HG03108 (cell line): ENCODE data around the gene A4GNT.
A peak's percentile ranks its signal among the peaks of the same experiment; 100 is the strongest.
"Not testable (repeated sequence)": the region's sequence is repeated elsewhere in the genome, so short reads cannot be mapped to it uniquely, and the experiment has no call there.

Source experiments
- ATAC-seq: cut with Tn5 transposase; IDR thresholded peaks from one replicate; pipeline ENCODE4 v1.9.1; 2021; ENCODE audit warnings: moderate library complexity; ENCODE audit not compliant: unreplicated experiment

A4GNT gene

DNA sequence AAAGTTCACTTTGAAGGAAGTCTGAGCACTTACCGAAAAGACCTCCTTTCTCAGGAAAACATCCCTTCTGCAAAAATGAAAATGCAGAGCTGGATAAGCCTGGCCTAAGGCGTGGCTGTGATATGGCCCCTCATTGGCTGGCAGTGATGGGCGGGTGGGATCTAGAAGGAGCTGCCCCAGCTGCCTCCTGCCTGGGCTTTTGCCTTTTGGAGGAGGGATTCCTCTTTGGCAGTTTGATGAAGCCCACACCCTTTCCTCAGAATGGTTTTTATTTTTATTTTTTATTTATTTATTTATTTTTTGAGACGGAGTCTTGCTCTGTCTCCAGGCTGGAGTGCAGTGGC lies 12.8 kb downstream of the A4GNT start:
- ATAC-seq, result no peak

- ATAC-seq, result peak; percentile 47
Observed at GRCh38 chr3:138118612-138119422, 13.4 kb downstream of the A4GNT start.

DNA sequence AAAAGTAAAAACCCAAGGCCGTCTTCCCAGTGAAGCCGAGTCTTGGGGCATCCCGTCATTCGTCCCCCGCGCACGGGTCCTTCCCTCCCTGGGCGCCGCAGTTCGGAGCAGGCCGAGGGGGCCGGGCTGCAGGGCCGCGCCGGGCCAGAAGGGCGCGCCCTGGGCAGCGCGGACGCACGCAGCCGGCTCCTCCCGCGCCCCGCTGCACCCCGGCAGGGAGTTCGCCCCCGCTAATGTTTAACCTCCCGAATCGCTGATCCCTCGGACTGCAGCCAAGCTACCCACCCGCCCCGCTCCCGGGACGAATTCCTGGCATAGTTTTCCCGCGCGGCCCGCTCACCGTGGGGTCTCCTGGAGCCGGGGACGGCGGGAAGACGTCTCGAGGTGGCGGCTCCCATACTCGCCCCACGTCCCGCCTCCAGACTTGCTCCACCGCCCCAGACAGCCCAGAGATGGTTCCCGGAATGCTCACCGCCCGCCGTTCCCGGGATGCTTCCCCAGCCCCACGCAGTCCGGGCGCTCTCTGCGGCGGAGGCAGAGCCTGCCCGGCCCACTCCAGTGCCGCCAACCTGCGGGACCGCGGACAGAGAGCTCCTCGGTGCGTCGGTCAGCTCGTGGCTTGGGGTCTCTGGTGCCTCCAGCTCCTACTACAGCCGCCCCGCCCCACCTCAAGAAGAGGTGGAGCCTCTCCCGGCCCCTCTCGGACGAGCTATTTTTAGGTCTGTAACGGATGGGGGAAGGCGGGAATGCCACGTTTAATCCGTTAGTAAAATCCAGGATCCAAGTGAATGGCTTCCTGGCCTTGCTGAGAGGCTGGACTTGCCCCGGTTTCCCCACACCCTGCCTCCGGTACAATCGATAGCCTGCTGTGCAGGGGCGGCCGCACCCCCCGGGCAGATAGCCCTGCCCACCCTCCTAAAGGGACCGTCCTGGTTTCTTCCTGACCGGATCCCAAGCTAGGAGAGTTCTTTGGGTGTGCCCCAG lies 16.9 kb downstream of the A4GNT start, which contains the start of gene DZIP1L:
DZIP1L (minus strand) TSS at position 621 of the 984 bp plus-strand sequence. CDS start 11,637 bp downstream, outside the sequence.
- ATAC-seq, result peak; percentile 89

DNA sequence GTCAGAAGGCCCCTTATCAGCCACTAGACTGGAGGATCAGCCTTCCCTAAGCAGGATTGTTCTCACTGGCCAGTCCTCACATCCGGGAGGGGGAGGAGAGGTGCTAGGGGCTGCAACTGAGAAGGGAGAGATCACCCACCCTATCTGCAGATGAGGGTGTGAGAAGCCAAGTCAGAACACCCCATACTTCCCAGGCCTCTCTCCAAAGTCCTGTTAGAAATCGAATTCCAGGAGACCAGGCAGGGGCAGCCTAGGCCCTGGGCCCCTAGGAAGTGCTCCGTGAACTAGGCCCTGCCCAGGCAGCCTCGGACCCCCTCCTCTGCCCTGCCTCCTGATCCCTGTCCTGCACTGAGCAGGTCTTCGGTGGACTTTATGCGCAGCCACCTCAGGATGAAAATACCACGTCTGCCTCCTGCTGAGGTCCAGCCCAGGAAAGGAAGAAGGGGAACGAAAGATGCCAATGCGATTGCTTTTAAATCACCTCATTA lies 17.7 kb downstream of the A4GNT start:
- no peak for ATAC-seq

- ATAC-seq, result no peak
Observed at GRCh38 chr3:138113326-138113725, 18.9 kb downstream of the A4GNT start.

- ATAC-seq, result no peak
Observed at GRCh38 chr3:138112362-138112761, 19.8 kb downstream of the A4GNT start.

DNA sequence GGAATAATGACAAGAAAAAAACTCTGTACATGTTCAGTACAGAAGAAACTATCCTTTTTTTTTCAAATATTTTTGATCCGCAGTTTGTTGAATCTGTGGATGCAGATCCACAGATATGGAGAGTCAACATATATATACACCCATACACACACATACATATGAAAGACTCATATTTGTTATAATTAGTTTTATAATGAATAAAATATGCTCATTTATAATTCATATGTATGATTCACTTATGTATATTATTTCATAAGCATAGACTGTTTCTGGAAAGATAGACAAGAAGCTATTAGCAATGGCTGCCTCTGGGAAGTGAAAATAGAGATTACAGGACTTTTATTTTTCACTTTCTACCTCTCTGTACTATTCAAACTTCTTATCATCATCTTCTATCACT lies 26.6 kb downstream of the A4GNT start:
- no peak for ATAC-seq

- no peak for ATAC-seq
Observed at GRCh38 chr3:138103466-138103865, 28.7 kb downstream of the A4GNT start.

GRCh38 chr3:138101351-138101940 lies 30.7 kb downstream of the A4GNT start:
- not testable (repeated sequence) for ATAC-seq

- ATAC-seq, result no peak
Observed at GRCh38 chr3:138099417-138099816, 32.8 kb downstream of the A4GNT start.

- no peak for ATAC-seq
Observed at GRCh38 chr3:138097192-138098172, 34.7 kb downstream of the A4GNT start.

GRCh38 chr3:138093721-138094120 lies 38.5 kb downstream of the A4GNT start:
- no peak for ATAC-seq

- no peak for ATAC-seq
Observed at GRCh38 chr3:138092023-138092422, 40.2 kb downstream of the A4GNT start.

GRCh38 chr3:138089091-138089490 lies 43.1 kb downstream of the A4GNT start:
- ATAC-seq, result no peak

GRCh38 chr3:138085745-138086144 lies 46.4 kb downstream of the A4GNT start:
- ATAC-seq, result not testable (repeated sequence)

DNA sequence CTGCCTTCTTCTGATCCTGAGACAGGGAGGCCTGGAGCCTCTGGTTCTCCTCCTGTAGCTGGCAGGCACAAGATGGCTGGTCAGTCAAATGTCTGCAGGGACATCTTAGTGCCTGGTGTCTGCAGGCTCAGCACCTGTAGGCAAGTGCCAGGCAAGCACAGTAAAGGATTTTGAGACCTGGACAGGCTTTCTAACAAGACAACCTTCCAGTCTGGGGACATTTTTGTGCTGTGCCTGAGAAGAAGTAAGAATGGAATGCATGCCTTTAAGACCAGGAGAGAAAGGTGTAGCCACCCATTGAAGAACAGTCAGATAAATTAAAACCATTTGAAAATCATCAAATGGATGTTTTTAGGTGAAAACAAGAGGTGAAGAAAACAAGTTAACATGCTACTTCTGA lies 48.0 kb downstream of the A4GNT start:
- ATAC-seq, result no peak

DNA sequence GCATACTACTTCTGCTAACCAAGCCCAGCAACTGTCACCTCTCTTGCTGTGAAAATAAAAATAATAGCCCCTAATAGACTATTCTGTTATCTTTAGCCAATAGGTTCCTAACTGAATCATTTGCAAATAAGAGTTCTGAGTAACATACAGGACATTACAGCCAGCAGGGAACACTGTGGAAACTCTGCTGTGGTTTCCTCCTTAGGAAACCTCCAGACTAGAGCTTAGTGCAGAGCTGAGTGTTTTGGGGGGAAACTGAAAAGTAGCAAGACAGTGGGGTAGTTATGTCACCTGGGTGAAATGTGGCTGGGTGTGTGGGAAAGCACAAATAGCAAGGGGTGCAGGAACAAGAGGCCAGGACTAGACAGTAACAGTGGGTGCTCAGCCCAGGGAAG lies 49.2 kb downstream of the A4GNT start:
- ATAC-seq, result no peak

- no peak for ATAC-seq
Observed at GRCh38 chr3:138082085-138082991, 49.9 kb downstream of the A4GNT start.
